NCI-H82 treated with DMSO at 0.1 percent for 48 hours (cell line): ENCODE data around the gene FAH.
"Not testable (repeated sequence)": the region's sequence is repeated elsewhere in the genome, so short reads cannot be mapped to it uniquely, and the experiment has no call there.

Source experiments
- DNase-seq: peaks from one replicate; lab custom pipeline; 2025; ENCODE audit not compliant: unreplicated experiment; lab: John Stamatoyannopoulos, UW

FAH gene

GRCh38 chr15:80152896-80153876, at the start of gene FAH:
Gene FAH (plus strand): TSS chr15:80152999. CDS start chr15:80153055, 56 bp downstream.
- DNase-seq, result no peak

GRCh38 chr15:80105193-80105592, 47.6 kb upstream of the FAH start:
- DNase-seq, result no peak

GRCh38 chr15:80105595-80105994, 47.2 kb upstream of the FAH start:
- DNase-seq, result no peak

- DNase-seq, result no peak
Observed at GRCh38 chr15:80106051-80106450, 46.7 kb upstream of the FAH start.

GRCh38 chr15:80107204-80107603, 45.6 kb upstream of the FAH start:
- no peak for DNase-seq

GRCh38 chr15:80107774-80108173, 45.0 kb upstream of the FAH start:
- DNase-seq, result no peak

- DNase-seq, result no peak
Observed at GRCh38 chr15:80109388-80109787, 43.4 kb upstream of the FAH start.

GRCh38 chr15:80110920-80111319, 41.9 kb upstream of the FAH start:
- no peak for DNase-seq

- DNase-seq, result no peak
Observed at GRCh38 chr15:80114114-80114513, 38.7 kb upstream of the FAH start.

- DNase-seq, result no peak
Observed at GRCh38 chr15:80115021-80115420, 37.8 kb upstream of the FAH start.

- no peak for DNase-seq
Observed at GRCh38 chr15:80118956-80119355, 33.8 kb upstream of the FAH start.

GRCh38 chr15:80120636-80121035, 32.2 kb upstream of the FAH start:
- DNase-seq, result no peak

- DNase-seq, result no peak
Observed at GRCh38 chr15:80121546-80121945, 31.3 kb upstream of the FAH start.

- no peak for DNase-seq
Observed at GRCh38 chr15:80123034-80123433, 29.8 kb upstream of the FAH start.

GRCh38 chr15:80127253-80127652, 25.5 kb upstream of the FAH start:
- DNase-seq, result not testable (repeated sequence)

- no peak for DNase-seq
Observed at GRCh38 chr15:80127911-80128310, 24.9 kb upstream of the FAH start.

GRCh38 chr15:80132382-80132781, 20.4 kb upstream of the FAH start:
- DNase-seq, result no peak

GRCh38 chr15:80136854-80137253, 15.9 kb upstream of the FAH start:
- no peak for DNase-seq

GRCh38 chr15:80138961-80139360, 13.8 kb upstream of the FAH start:
- DNase-seq, result no peak

- DNase-seq, result no peak
Observed at GRCh38 chr15:80140909-80141308, 11.9 kb upstream of the FAH start.

- DNase-seq, result no peak
Observed at GRCh38 chr15:80141916-80142598, 10.7 kb upstream of the FAH start.

- no peak for DNase-seq
Observed at GRCh38 chr15:80142646-80143045, 10.2 kb upstream of the FAH start.
